Ramos (cell line): ENCODE data around the gene UTP20.

ENCODE experiments used
- in situ Hi-C: fragments of 300-500 bp; cut with MboI; formaldehyde crosslinking; loops from one replicate; pipeline ENCODE4 v1.14.3; 2022; ENCODE audit warnings: low sequenced_read_pairs; ENCODE audit not compliant: unreplicated experiment

Gene UTP20

DNA sequence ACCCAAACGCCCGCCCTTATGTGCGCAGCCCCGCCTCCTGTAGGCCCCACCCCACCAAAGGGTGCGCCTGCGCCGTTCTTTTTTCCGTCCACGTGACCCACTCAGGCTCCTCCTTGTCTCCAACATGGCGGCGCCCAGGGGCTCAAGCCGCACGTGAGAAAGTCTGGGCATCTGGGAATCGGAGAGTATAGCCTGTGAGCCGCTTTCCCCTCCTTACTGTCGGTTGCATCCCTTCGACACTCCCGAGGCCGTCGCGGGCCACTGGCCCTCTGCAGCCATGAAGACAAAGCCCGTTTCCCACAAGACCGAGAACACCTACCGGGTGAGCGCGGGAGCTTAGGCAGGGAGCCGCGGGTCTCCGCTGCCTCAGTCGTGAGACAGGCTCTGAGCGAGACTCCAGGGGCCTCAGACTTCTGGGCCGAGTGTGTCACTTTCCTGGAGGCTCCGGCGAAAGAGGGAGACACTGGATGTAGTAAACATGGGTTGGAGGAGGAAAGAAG is at the start of gene UTP20:
UTP20 (plus strand) TSS at position 100 of the 500 bp plus-strand sequence; CDS start at position 278, 178 bp downstream.
- in situ Hi-C loops: no loop called here

DNA sequence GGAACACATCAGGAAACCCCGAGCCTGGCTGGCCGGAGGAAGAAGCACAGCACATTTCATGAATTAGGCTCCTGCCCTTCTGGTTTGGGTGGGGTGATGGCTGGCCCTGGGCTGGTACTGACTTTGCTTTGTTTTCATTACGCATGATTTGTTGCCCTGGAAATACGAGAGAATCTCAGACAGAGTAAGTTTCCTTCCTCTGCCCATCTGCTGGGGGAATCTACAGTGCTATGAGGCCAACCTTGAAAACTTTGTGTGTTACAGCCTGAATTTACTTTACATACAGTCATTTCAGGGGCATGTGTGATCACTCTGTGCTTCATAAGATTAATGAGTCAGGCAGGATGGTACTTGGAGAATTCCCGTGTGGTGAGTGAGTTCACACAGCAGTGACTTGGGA is 49.4 kb upstream of the UTP20 start:
- in situ Hi-C loops: no loop called here

DNA sequence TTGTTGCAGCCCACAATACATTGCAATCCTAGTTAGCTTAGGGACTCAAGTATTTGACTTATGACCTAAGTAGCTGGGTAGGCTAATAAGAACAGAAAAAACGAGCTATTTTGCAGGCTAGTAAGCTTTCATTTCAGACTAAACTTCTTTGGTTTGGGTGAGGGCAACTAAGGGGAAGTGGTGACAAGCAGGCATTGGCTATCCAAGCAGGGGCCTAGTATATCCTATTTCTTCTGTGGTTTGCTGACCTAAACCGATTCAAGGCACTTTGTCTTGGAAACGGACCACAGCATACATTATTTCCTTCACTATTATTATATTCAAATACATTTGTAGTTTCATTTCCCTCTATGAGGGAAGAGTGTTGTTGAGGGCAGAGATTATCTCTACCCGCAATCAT is 48.3 kb upstream of the UTP20 start:
- in situ Hi-C loops: no loop called here

DNA sequence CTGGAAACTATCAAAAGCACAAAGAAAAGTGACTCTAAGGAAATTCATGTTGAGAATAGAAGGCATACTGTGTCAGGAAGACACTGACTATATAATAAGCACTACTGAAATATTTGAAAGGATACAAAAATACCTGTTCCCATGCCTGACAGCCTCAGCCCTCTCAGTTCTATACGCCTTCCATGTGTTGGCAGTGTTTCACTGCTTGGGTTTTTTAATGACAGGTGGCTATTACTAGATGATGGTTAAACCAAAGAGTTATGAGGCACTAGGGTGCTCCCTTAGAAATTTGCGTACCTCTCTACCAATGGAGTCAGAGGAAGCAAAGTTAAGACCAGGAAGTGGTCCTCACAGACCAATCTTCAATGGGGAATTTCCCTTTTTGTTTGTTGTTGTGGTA is 44.2 kb upstream of the UTP20 start:
- in situ Hi-C loops: no loop called here

DNA sequence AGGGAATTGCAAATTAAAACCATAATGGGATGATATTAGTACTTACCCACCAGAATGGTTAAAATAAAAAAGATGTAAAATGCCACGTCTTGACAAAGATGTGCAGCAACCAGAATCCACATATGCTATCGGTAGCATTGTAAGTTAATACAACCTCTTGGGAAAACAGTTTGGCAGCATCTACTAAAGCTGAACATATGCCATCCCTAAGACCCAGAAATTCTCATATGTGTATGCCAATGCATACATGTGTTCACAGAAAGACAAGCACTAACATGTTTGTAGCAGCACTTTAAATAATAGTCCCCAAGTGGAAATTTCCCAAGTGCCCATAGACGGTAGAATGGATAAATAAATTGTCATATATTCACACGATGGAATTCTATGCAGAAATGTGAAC is 41.6 kb upstream of the UTP20 start:
- in situ Hi-C loops: no loop called here

DNA sequence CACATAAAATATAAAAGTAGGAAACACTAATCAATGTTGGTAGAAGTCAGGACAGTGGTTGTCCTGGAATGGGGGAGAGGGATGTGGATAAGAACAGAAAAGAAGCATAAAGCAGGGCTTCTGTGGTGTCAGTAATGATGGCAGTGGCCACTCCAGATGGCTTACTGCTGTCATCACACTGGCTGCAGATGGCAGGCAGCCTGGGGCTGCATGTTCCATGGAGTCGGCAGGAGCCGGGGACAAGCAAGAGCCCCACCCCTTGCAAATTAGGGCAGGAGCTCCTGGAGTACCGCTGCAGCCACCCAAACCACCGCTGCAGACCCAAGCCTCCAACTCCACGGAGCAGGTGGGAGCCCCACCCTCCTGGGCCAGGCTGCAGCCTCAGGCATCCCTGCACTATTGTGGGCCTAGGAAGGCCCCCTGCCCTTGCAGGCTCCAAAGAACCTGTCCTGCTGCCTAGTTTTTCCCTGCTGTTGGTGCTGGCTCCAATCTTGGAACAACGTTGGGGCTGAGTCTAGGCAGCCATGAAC is 41.0 kb upstream of the UTP20 start:
- in situ Hi-C loops: no loop called here

DNA sequence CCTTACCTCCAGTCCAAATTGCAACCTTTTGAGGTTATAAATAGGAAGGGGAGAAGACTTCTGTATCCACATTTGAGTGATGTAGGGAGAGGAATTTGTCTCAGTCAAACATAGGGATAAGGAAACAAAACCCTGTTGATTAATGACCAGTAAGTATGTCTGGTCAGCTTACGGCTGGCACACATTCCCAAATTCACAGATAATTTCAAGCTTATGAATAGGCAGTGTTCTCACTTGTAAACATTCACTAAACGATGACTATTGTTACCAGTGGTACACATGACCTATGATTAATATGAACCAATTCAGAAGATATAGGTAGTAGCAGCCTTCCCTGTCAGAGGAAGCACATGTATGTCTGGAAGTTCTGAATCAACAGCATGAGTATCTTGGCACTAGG is 36.8 kb upstream of the UTP20 start:
- in situ Hi-C loops: no loop called here

DNA sequence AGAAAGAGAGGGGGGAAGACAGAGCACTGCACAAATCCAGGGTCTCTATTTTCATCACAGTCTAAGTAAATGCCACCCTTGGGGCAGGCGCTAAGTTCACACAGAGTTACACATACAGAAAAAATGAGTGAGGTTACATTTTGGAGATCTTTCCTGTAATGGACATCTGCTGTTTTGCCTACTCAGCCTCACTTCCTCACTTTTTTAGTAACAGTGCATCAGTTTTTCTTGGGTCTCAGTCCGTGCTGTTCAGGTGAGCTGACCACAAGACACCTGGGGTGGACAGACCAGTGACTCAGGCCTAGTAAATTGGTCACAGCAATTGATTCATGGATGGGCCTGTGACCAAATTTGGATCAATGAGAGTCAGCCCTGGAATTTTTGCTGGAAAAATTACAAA is 36.3 kb upstream of the UTP20 start:
- in situ Hi-C loops: no loop called here

DNA sequence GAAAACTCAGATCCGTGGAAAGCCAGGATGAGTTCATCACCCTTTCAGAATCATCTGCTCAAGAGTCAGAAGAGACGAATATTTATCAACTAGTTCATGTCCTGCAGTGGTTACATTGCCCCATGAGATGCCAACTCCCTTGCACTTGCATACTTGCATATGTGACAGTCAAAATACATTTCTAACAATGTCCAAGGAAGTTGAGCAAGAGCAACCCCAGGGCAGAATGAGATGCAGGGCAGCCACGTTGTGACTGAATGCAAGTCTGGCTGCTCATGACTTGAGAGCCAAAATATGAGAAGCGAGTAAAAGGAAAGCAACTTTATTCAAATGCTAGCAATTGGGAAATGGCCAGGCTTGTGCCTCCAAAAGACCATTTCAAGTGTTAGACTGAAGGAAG is 23.6 kb upstream of the UTP20 start:
- in situ Hi-C loops: no loop called here

DNA sequence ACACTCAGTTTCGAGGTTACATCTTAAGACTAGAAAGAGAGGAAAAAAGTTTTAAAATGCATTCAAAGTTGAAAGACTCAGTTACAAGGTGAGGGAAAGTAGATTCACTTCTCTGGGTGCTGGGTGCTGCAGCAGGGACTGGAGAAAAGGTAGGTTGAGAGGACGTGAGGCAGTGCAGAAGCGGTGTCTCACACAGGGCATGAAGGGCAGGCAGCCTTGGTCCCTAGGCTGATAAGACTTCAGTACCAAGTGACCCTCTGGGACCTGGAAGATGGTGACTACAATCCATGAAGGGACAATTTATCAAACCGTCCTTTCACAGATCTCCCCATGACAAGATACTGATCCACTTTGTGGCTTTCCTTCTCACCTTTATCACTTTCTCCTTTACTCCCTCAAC is 22.5 kb upstream of the UTP20 start:
- in situ Hi-C loops: no loop called here

DNA sequence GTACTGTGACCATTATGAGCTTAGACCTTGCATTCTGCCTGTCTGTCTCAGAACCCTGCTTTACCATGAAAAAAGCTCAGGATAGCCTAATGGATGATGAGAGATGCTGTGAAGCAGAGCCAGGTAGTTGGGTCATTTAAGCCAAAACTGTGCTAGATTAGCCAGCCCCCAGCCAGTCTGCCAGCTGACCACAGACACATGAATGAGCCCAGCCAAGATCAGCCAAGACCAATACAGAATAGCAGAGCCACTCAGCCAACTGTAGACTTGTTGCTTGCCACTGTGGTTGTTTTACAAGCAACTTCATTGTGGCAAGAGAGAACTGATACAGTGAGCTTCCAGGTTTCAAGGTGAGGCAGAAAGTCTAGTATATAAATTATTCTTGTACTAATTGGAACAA is 12.8 kb upstream of the UTP20 start:
- in situ Hi-C loops: no loop called here

DNA sequence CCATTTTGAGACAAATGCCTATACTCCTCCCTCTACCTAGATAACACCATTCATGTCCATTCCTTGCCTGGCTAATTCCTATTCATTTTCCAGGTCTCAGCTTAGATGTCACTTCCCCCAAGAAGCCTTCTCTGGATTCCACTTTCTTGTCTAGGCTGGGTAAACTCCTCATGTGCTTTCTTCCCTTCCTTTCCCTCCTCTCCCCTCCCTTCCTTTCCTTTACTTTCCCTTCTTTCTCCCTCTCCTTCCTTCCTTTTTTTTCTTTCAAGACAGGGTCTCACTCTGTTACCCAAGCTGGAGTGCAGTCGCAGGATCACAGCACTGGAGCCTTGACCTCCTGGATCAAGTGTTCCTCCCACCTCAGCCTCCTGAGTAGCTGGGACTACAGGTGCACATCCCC is 3.5 kb upstream of the UTP20 start:
- in situ Hi-C loops: no loop called here

DNA sequence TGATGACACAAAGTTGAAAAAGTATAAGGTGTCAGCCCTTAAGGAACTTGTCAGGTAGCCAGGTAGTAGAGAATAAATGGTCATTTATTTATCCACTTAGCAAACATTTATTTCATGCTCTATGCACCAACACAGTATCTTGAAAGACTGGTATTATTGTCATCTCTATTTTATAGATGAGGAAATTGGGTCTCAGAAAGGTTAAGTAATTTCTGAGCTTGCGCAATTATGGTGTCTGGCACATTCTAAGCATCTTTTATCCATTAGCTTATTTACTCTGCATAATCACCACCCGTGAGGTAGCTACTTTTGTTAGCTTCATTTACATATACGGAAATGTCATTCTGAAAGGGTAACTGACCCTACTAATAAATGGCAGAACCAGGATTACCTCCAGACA is 2.5 kb upstream of the UTP20 start:
- in situ Hi-C loops: no loop called here

DNA sequence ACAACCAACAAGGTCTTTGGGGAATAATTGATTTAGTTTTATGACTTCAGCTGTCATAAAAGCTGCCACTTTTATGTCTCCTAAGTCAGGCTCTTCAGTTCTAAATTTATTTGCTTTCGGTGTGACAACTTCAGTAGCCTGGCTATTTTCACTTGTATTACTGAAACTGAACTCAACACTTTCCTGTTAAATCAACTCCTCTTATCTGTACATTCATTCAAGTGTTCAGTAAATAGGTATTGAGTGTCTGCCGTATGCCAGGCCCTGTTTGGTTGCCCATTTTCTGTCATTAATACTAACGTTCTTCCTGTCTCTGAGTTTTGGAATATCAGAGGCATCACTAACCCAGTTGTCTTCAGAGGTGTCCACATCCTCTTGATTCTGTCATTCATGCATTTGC is 7.5 kb downstream of the UTP20 start:
- in situ Hi-C loops: no loop called here

DNA sequence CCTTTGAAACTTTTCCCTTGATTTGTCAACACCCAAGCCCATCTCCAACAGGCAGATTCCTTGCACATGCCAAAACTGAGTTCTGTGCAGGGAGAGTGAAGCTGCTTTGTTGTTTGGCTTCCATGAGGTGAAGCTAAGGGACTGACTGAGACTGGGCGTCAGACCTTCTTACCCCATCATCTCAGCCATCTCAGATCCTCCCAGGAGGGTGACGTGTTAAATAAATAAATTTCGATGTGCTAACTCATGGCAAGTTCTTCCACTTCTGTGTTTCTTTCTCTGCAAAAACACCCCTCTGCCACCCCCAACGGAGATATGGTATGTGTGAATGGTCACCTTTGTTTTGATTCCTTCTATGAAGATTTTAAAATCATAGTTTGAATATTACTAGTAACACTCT is 17.8 kb downstream of the UTP20 start:
- in situ Hi-C loops: no loop called here

DNA sequence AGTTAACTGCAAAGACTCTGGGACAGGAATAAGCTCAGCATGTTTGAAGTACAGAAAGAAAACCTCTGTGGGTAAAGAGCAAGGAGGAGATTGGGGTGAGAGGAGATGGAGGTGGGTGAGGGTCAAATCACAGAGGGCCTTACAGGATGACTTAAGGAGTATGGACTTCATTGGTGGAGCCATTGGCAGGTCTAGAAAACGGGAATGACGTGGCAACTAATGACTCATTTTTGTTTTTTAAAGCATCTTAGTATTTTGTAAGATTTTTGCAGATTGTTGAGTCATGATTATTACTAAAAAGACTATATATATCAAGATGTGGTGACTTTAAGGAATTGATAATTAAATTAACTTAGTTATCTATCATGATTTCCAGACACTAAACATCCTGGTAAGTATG is 18.5 kb downstream of the UTP20 start:
- in situ Hi-C loops: no loop called here

DNA sequence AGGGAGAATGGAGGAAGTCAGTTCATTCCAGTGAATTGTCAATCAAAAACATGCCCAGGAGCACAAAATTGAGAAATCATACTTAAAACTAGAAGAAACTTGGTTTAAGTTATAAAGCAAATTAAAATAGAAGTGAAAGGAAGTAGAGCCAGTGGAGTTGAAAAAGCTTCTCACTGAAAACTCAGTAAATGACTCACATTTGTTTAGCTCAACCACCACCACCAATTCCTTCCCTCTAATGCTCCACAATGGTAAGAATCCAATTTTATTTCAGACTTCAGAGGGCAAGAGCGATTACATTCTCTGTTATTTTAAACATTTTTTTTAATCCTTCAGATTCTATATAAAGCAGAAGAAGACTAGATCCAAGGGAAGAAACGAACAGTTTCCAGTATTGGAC is 19.4 kb downstream of the UTP20 start:
- in situ Hi-C loops: no loop called here

DNA sequence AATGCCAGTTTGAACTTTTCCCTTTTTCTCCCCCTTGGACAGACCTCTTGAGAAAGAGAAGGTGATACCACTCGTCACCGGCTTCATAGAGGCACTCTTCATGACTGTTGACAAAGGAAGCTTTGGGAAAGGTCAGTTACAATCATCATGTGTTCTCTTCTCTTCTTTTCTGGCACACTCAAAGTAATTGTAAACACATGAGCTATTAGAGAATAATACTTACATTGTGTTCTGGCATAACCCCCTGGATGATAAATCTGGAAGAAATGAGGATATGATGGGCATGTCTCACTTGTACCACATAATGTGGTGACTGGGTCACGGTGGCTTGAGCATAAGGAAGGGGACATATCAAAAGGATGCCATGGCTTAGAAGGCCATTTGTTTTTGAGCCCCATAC is 20.0 kb downstream of the UTP20 start:
- in situ Hi-C loops: no loop called here

DNA sequence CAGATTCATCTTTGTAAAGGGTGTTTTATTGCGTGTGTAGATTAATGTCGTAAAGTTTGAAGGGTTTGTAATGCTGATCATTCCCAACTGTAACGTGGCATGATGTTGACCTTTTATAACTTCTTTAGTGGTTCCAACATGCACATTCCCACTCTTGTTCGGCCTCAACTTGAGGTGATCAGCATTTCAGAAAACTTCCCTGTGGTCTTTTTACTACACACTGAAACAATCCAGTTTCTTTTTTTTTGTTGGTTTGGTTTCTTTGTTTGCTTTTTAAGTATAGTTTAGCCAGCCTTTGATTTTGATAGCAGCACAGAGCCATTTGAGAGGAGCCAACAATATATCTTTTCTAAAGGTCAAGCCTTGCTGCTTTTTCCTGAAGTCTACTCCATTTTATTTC is 22.8 kb downstream of the UTP20 start:
- in situ Hi-C loops: no loop called here

DNA sequence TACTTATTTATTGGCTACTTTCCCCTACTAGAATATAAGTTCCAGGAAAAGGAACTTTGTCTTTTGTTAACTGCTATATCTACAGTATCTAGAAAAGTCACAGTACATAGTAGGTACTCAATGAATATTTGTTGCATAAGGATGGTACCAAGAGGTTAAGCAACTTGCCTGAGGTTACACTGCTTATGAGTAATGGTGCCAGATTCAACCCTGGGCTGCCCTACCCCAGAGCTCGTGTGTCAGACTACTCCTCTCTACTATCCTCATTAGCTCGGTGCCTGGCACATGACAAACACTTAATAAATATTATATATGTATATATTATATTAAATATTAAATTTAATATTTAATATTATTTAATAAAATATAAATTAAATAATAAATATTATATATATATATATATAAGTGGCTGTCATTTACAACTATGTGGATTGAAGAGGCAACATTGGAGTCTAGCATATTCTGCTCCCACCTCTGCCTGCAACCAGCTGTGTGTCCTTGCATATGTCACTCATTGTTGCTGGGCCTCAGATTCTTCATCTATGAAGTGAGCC is 25.4 kb downstream of the UTP20 start:
- in situ Hi-C loops: no loop called here

DNA sequence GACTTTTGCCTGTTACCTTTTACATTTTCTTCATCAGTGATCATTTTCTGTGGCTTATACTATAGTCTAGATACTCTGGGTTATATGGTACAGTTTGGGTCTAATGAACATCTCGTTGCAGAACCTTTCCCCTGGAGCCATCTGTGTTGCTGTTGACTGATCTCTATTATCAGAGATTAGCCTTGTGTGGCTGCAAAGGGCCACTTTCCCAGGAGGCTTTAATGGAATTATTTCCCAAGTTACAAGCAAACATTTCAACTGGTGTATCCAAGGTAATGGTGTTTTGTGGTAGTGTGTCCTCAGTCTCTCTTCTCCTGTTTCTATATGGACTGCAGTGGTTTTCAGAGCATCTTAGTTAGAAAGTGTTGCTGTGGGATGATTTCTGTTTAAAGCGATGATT is 25.9 kb downstream of the UTP20 start:
- in situ Hi-C loops: no loop called here

DNA sequence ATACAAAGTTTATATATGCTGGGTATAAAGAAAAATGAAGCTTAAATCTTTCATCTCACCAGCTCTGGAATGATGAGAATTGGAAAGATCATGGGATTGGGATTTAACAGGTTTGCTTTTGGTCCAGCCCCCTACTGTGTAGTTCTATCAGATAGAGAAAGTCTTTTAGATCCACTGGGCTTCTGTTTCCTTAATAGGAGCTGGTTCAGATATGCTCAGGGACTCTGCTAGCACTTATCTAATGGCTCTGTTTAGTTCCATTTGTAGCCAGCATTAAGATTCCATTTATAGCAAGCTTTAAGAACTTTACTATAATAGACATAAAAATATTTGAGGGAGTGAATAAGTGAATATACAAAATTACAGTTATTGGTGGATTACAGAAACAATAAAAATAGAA is 42.6 kb downstream of the UTP20 start:
- in situ Hi-C loops: no loop called here

DNA sequence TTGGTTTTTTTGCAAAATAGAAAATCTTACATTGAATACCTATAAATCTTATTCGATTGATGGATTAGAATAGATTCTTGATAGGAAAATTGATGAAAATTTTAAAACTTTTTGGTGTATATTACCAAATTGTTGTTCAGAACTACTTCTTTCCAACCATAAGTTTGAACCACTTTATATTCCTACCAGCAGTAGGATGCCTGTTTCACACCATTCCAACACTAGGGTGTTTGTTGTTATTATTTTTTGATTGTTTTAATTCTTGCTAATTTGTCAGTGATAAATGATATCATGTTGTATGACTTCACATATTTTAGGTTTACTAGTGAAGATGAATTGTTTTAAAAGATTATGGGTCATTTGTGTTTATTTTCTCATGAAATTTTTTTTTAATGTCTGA is 43.4 kb downstream of the UTP20 start:
- in situ Hi-C loops: no loop called here
